Kidney epithelial cell (primary cell): ENCODE data around the gene HES4. TPM values are rescaled to one million over a fixed set of nuclear protein-coding genes. Genes with fewer than 3 reads are reported as not detected.

ENCODE experiments used
- DNase-seq: peaks from one replicate; pipeline ENCODE4 v3.0.0-alpha.2; 2010; ENCODE audit warnings: low read depth
- H3K27me3 ChIP-seq: 2 replicates; pipeline ENCODE4 v1.6.0; 2011; ENCODE audit warnings: low read length; ENCODE audit not compliant: control insufficient read depth, insufficient read depth
- H3K36me3 ChIP-seq: 2 replicates; pipeline ENCODE4 v1.5.1; 2011; ENCODE audit warnings: low read length; ENCODE audit not compliant: control insufficient read depth, insufficient read depth
- H3K4me3 ChIP-seq: 2 replicates; pipeline ENCODE4 v1.5.1; 2011; ENCODE audit warnings: low read depth, mild to moderate bottlenecking, control low read depth, low read length
- total RNA-seq: library from RNA; depleted of rRNA; stranded (reverse); fragments of >200 nt; gene quantifications from 2 replicates; pipeline ENCODE4 v1.2.3, GENCODE V29; 2015
- TF ChIP-seq, protein P1 (sequence below): IDR thresholded peaks from 2 replicates; pipeline ENCODE4 v1.5.1; 2011; ENCODE audit warnings: mild to moderate bottlenecking, moderate library complexity, low read length, control low read depth, inconsistent platforms; ENCODE audit not compliant: insufficient read depth, poor library complexity, severe bottlenecking

Gene HES4
- total RNA-seq, 1 donor from 2014 or later = 160 TPM

DNA sequence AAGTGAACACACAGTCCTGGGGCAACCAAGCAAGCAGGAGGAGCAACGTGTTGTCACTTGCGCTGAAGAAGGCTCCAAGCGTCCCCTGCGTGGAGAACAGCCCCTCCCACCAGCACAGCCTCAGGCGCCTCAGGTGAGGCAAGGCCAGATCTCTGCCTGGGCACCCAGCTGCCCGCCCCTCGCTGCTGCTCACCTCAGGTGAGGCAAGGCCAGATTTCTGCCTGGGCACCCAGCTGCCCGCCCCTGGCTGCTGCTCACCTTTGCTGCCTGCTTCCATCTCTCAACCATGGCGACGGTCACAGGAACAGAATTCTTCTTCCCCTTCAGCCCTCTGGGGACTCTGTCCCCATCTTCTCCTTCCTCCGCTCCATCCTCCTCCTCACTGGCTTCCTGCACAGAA is 43.3 kb downstream of the HES4 start:
- TF ChIP-seq, protein P1, sequence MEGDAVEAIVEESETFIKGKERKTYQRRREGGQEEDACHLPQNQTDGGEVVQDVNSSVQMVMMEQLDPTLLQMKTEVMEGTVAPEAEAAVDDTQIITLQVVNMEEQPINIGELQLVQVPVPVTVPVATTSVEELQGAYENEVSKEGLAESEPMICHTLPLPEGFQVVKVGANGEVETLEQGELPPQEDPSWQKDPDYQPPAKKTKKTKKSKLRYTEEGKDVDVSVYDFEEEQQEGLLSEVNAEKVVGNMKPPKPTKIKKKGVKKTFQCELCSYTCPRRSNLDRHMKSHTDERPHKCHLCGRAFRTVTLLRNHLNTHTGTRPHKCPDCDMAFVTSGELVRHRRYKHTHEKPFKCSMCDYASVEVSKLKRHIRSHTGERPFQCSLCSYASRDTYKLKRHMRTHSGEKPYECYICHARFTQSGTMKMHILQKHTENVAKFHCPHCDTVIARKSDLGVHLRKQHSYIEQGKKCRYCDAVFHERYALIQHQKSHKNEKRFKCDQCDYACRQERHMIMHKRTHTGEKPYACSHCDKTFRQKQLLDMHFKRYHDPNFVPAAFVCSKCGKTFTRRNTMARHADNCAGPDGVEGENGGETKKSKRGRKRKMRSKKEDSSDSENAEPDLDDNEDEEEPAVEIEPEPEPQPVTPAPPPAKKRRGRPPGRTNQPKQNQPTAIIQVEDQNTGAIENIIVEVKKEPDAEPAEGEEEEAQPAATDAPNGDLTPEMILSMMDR = no peak
- peaks cover 3% of the 10 kb centered on the region for H3K27me3 ChIP-seq
- no peak overlapping the region for H3K4me3 ChIP-seq
- DNase-seq = no peak
- H3K36me3 ChIP-seq = peaks cover 3% of the 10 kb centered on the region

- Histone ChIP-seq H3K27me3 (peaks cover 3% of the 10 kb centered on the region), H3K36me3 (peaks cover 4% of the 10 kb centered on the region), H3K4me3 (no peak overlapping the region)
- TF ChIP-seq, protein P1 = no peak
- no peak for DNase-seq
Measured at GRCh38 chr1:955474-955873, 44.4 kb downstream of the HES4 start.

DNA sequence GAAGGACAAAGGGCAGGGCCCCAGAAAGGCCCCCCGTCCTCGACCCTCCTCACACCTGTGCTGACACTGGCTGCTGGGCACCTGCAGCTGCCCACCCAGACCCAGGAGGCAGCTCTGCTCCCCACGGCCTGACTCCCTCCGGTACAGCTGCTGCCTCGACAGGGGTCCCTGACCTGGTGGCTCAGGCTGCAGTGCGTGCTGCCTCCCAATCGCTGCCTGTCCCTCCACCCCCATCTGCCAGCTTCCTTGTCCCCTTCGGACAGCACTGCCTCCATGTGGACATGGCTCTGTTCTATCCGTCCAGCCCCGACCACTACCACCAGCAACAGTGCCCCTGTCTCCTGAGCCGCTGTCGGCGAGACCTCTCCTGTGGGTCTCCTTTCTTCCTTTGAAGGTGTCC is 45.0 kb downstream of the HES4 start:
- peaks cover 6% of the 10 kb centered on the region for H3K36me3 ChIP-seq
- TF ChIP-seq, protein P1 = no peak
- DNase-seq = no peak
- no peak overlapping the region for H3K4me3 ChIP-seq
- peaks cover 3% of the 10 kb centered on the region for H3K27me3 ChIP-seq

DNA sequence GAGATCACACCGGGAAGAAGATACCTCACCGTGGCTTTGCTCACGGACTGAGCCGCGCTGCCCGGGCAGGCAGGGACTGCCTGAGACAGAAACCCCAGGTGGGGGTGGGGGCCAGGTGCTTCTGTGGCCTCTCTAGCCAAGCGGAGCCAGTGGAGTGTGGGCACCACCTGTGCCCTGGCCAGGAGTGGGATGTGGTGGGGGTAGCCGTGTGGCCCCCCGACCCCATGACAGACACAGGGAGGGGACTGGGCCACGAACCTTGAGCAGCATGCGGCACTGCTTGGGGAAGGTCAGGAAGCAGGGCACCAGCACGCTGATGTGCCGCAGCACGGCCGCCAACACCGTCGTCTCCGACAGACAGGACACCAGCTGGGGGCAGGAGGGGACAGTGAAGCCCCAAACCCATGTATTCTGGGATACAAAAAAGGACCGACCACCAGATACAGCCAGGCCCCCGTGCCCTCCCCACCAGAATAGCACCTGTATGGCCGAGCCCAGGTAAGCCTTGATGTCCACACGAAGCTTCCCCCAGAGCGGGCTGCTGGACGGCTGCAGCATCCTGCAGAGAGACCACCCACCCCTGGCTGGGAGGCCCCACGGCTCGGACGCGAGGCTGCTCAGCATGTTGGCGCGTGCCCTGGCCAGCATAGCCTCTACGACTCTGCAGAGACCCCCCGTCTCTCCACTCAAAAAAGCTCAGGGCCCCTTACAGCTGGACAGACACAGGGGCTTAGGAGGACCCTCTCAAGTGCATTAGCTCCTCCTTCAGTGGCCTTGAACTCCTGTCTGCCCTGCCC is 46.2 kb downstream of the HES4 start:
- TF ChIP-seq, protein P1 = no peak
- H3K27me3 ChIP-seq = no peaks in the 10 kb centered on the region
- DNase-seq = no peak
- H3K4me3 ChIP-seq = no peak overlapping the region
- peaks cover 6% of the 10 kb centered on the region for H3K36me3 ChIP-seq

DNA sequence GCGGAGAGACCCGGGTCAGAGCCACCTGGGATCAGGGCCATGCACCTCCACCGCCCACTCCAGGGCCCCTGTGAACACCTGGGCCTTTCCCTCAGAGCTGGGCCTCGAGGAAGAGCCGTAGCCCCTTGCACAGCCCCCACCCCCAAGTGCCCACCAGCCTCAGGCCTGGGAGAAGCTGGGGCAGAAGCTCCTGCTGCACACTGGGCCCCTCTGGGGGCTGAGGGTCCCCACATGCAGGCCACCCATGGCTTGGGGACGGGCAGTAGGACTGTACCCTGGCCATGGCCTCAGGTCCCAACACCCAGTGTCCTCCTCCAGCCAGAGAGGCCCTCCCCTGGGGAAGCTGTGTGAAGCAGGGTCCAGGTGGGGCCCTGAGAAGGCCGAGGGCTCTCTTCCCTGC is 47.3 kb downstream of the HES4 start:
- no peak overlapping the region for H3K4me3 ChIP-seq
- TF ChIP-seq, protein P1 = no peak
- no peaks in the 10 kb centered on the region for H3K27me3 ChIP-seq
- DNase-seq = no peak
- peaks cover 6% of the 10 kb centered on the region for H3K36me3 ChIP-seq

DNA sequence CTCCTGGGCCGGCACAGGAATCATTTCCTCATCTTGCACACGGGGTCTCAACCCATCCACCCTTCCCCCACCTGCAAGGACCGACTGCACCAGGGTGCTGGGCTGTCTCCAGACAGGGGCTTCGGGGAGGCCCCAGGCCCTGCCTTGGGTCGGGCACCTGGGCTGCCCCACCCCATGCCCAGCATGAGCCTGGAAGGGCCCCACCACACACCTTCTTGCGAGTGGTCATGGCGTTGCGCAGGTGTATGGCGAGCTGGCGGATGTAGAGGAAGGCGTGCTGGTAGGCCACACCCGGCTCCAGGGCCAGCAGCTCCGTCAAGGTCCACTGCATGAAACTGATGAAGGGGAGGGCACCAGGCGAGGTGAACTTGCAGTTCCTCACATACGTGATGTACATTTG is 47.7 kb downstream of the HES4 start:
- TF ChIP-seq, protein P1 = no peak
- no peaks in the 10 kb centered on the region for H3K27me3 ChIP-seq
- no peak for DNase-seq
- no peak overlapping the region for H3K4me3 ChIP-seq
- peaks cover 6% of the 10 kb centered on the region for H3K36me3 ChIP-seq
